ENCODE data around the gene ATM.

GRCh38 chr11:108319541-108320145 lies 96.8 kb downstream of the ATM start:
- TF ChIP-seq, protein P1, sequence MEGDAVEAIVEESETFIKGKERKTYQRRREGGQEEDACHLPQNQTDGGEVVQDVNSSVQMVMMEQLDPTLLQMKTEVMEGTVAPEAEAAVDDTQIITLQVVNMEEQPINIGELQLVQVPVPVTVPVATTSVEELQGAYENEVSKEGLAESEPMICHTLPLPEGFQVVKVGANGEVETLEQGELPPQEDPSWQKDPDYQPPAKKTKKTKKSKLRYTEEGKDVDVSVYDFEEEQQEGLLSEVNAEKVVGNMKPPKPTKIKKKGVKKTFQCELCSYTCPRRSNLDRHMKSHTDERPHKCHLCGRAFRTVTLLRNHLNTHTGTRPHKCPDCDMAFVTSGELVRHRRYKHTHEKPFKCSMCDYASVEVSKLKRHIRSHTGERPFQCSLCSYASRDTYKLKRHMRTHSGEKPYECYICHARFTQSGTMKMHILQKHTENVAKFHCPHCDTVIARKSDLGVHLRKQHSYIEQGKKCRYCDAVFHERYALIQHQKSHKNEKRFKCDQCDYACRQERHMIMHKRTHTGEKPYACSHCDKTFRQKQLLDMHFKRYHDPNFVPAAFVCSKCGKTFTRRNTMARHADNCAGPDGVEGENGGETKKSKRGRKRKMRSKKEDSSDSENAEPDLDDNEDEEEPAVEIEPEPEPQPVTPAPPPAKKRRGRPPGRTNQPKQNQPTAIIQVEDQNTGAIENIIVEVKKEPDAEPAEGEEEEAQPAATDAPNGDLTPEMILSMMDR (IDR thresholded peaks at IDR 0.05): no peak
- no peak for TF ChIP-seq POLR2AphosphoS5 (IDR thresholded peaks at IDR 0.05)
- TF ChIP-seq POLR2A (IDR thresholded peaks at IDR 0.05; ENCODE audit: low read depth): no peak
